HG03108 (cell line): ENCODE data around the gene ATP2B2.

Experiments used
- ATAC-seq: cut with Tn5 transposase; IDR thresholded peaks from one replicate; pipeline ENCODE4 v1.9.1; 2021; ENCODE audit warnings: moderate library complexity; ENCODE audit not compliant: unreplicated experiment

ATP2B2 gene

DNA sequence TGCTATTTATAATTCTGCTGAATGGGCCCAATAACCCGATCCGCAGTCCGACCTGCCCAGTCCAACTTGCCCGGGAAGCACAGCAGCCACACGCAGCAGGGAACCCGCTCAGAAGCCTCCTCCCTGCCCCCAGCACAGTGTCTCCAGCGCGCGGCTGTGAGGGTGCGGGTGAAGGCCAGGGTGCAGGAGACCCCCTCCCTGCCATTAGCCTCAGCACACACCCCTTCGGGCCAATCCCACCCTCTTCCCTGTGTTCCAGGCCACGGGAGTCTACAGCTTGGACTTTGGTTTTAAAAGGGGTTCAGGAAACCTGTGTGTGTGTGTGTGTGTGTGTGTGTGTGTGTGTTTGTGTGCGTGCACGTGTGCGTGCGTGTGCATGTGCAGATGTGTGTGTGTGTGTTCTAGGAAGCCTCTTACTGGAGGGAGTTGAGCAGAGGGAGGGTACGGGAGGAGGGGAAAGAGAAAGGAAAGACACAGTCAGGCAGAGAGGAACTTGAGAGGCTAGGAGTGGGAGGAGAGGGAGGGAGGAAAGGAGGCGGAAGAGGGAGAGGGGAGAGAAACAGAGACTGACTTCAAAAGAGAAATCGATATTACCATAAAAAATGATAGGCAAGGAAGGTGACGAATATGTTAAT is 34.2 kb downstream of the ATP2B2 start:
- ATAC-seq: no peak

DNA sequence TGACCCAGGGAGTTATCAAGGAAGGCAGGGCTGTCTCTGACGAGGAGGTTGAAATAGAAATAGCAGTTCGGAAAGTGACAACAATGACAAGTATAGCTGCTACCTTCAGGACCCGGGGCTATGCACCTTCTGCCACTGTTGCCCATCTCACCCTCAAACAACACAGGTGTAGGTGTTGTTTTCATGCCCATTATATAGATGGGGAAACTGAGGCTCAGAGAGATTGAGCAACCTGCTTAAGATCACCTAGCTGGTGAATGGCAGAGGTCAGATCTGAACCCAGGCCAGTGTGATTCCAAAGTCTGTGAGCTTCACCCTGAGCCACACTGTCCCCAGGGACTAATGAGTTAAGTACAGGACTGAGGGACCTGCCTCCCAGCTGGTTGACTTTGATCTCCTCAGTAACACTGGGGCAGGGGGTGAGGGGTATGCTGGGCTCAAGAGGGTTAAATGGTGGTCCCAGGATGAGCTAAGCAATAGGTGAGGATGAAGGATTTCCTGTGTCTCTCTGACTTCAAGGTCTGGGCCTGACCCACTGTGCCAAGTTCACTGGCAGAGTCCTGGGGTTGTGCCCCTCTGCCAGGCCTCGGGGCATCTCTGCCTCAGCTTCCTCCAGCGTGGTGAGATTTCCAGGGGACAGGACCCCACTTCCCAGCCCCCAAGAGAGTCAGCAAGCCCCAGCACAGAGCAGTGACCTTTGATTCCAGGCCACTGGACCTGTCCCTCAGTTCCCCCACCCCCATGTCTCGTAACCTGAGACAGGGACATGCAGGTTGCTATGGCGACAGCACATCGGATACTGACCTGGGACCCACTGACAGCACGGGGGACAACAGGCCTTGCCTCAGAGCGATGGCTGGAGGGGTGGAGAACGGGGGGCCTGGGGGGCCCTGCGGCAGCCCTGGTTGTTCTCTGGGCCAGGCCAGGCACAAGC is 35.0 kb downstream of the ATP2B2 start:
- ATAC-seq: no peak

DNA sequence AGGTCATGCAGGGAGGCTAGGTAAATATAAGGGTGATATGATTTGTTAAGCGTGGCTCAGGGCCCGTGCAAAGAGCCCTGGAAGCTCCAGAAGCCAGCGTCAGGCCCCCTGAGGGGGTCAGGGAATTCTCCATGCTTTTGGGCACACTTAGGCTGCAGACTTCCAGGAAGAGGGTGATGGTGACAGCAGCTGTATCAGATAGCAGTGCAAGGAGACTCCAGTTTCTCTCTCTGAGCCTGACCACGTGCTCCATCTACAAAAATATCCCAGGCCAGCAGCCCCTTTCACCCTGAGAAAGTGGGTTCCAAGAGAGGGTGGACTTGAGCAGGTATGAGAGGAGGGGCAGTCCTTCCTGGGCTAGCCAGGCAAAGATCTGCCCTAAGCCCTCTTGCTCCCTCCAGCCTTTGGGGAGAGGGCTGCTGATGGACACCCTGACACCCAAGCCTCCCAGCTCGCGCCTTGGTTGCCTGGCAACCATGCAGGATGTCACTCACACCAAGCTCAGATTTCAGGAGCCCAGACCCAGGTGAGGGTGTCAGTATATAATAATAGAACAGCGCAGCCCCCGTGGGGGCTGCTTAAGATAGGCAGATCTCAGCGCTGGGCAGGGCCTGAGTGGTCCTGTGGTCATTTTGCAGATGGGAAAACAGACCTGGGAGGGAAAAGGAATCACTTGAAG is 35.8 kb downstream of the ATP2B2 start:
- no peak for ATAC-seq

DNA sequence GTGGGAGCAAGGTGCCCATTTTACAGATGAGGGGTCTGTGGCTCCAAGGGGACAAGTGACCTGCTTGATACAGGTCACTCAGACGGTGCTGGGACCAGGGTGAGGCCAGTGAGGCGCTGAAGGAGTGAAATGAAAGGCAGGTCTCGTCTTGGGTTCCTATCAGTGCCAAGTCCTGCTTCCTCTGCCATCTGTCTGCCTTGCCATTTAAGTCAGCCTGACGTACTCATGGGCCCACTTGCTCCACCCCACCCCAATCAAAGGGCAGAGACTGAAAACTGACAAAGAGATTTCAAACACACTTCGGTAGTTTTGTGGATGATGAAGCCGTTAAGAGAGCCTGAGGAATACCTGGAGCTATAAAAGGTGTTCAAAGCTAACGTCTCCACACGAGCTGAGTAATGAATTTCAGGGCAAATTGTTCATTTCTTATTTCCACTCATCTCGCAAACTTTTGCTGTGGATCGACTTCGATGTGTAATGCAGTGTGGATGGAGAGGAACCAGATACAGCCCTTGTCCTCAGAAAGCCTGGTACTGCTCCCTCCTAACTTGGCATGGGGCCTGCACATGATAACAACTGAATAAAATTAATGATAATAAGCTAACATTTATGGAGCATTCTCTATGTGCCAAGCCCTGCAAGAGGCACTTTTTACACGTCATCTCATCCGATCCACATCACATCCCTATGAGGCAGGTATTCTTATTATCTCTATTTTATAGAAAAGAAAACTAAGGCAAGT is 36.6 kb downstream of the ATP2B2 start:
- no peak for ATAC-seq

DNA sequence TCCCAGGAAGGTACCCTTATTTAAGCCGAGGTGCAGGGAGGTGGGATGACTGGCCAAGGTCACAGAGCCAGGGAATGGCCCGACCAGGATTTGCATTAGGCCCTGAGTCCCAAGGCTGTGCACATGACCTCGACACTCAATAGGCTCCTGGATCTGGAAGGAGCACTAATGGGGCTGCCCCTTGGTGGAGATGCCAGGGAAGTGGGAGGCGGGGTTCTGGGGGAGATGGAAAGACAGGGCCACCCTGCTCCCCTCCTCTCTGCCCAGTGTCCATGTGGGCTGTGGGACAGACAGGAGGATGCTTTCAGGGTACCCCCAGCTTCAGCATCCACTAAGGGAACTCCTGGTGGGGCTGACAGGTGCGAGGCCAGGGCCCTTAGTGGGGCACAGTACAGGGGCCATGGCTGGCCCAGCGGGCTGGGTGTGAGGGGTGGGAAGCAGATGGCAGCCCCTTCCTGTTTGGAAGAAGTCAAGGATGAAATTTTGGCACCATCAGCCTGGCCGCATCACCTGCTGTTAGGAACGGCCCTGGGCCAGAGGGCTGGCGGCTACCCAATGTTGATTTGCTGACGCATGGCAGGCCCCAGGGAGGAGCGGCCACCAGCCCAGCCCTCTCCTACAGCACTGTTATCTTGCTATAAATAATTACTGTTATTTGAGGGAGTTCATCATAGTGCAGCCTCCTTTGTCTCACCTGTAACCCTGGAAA is 37.3 kb downstream of the ATP2B2 start:
- no peak for ATAC-seq

DNA sequence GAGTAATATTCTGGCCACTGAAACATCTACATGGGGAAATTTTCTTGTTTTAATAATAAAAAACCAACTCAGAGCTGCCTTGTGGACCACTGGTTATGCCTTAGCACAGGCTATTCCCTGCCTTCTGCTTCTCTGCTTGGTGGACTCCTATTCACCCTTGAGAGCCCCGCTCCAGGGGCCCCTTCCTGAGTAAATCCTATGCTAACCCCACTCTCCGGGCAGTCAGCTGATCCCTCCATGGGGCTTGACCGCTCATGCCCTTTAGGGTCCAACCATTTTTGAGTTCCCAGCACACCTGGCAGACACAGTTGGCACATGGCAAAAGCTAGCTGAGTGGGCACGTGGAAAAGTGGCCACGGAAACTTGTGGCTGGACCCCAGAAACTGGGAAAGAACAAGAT is 38.2 kb downstream of the ATP2B2 start:
- ATAC-seq: no peak

DNA sequence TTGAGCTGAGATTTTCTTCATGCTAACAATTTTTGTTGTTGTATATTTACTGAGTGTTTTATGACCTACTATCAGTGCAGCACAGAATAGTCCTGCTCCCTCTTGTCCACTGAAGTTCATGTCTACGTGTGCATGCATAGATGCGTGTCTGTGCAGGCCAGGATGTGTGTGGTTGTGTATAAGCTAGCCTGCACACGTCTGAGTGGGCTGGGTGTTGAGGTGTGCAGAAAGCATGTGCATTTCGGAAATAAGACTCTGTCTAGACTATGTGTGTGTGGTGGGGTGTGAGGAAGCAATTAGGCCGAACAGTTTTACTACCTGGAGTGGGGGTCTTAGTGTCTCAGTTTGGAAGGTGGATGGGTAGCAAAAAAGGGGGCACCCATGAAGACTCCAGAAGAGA is 39.2 kb downstream of the ATP2B2 start:
- no peak for ATAC-seq

DNA sequence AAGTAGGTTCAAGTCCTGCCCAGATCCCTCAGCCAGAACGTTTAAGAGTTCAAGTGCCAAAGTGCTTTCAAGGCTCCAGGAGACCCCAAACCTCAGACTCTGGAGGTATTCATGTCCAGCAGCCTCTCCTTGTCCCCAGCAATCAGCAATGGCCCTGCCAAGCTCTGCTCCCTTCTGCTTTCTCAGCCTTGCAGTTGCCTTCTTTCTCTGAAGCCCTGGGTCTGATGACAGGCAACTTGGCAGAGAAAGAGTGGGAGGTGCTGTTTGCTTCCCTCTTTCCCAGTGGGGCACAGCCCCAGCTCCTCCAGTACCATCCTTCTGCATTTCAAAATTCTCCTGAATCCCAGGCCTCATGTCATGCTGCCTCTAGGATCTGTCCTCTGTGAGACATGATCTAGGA is 40.2 kb downstream of the ATP2B2 start:
- ATAC-seq: no peak

DNA sequence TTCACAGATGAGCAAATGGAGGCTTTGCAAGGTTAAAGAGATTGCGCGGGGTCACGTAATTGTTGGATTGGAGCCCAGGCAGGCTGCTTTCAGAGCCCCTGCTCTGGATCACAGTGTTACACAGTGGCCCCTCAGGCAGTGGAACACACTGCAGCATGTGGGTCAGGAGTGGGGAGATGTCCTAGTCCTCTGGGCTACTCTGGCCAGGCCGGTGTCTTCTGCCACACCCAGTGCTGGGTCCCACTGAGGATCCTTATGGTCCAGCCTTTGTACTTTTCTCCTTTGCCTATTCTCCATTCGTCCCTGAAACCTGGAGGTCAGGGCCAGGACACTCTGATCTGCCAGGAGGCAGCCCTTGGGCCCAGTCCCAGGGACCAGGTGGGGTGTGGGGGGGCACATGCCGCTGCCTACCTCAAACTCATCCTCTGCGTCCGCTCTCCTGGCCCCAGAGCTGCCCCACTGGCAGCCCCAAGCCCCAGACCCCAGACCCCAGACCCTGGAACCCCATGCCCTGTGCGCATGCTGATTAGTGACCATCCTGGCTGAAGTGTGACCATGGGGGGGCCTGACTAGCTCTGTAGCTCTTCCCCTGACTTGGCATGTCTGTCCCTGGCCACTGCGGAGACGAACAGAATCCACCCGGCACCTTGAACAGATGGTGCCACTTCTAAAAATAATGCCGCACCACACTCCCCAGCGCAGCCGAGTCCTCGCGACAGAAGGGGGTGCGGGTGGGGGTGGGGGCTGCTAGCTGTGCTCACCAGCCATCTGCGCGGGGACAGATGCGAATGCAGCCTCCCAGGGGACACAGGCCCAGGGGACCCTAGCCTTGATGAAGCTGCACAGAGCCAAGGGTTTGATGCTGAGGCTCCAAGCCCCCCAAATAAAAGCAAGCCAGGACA is 41.6 kb downstream of the ATP2B2 start:
- no peak for ATAC-seq

DNA sequence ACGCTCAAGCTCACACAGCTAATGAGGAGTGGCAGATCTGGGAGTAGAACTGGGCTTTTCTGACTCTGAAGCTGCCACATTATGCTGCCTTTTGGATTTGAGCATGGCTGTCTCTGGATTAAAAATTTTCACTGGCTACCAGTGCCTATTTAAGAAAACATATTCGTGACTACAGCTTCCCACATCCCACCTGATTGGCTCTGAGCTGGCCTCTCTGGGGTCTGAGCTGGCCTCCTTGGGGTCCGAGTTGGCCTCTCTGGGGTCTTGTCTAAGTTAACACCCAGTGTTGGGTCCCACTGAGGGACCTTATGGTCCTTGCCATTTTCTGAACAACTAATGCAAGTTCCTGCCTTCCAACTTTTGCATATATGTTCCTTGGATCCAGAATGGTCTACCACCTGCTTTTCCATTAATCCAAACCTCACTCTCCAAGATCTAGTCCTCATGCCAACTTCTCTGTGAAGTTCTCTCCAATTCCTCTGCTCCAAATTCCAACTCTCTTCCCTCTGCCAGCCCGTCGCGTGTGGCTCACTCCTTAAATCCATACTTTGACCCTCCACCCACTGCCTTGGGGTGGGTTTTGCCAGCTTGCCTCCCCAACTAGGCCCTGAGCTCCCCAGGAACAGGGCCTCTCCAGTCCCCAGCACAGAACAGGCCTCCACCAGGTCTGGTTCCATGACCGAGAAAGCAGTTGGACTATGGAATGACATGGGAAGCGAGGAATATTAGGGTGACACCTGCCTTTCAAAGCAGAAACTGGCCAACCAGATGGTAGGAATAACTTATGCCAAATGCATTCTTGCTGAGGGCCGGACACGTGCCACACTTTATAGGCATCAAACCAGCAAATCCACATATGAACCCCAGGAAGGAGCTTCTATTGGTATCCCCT is 42.5 kb downstream of the ATP2B2 start:
- ATAC-seq: no peak

DNA sequence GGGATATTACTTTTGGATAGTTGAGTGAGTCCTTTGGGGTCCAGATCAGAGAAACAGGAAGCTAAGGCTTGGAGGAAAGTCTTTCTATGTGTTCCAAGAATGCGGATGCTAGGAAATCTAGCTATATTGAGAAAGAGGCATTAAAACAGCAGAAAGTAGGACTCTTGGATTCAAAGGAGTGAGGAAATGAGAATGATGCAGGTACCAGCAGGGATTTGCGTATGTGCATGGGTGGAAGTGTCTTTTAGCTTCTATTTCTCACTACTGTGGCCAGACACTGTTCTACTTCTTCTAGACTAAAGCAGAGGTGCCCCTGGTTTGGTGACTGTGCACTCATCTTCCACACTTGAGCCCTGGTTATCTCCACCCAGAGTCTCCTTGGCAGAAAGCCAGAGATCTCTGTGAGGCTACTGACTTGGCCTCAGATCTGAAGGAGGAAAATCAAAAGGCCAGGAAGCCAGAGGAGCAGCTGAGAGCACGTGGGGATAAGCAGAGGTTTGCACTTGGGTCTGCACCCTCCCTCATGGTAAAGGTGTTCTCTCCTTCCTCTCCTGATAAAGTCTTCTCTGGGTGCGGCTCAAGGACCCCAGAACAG is 44.3 kb downstream of the ATP2B2 start:
- no peak for ATAC-seq

DNA sequence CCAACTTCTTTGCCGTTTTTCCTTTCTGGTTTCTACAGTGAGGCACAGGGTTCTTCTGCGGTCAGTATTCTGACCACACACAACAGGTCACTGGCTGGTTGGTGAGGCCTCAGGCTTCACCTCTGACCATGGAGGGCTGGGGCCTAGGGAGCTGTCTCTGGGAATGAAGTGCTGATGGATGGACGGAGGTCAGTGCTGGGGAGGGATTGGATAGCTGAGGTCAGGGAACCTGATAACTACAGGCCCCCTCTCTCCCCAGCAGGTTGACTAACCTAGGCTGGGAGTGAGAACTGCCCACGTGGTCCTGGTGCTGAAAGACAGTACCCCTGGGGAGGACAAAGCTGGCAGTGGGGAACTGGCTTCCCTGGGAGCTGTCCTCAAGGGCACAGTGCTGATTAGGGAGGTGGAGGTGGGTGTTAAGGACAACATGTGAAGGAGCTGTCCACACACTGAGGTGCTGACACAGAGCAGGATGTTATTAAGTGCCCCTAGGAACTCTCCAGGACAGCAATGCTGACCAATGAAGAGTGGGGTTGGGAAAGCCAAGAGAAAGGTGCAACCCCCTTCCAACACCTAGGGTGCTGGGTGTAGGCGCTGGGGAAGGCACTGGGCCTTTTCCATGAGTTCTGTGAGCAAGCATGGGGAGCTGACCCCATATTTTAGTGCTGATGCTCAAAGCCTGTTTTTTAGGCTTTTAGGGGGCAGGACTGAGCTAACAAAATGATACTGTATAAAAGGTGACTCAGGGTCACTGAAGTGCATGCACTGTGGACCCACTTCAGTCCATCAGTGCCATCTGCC is 45.2 kb downstream of the ATP2B2 start:
- ATAC-seq: peak; percentile 48

DNA sequence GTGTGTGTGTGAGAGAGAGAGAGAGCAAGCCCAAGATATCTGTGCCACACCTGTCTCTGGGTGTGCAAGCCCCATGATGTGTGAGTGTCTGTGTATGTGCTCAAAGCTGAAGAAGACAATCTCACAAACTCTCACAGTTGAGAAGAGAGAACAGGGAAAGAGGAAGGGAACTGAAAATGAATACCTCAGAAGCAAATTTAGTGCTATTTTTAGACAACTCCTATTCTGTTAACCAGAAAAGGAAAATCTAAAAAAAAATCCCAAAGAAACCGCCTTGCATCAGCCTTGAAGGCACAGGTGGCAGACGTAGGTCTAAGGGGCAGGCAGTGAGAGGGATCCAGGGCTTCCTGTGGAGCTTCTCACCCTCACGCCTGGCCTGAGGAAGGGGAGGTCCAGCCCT is 47.8 kb downstream of the ATP2B2 start:
- no peak for ATAC-seq

DNA sequence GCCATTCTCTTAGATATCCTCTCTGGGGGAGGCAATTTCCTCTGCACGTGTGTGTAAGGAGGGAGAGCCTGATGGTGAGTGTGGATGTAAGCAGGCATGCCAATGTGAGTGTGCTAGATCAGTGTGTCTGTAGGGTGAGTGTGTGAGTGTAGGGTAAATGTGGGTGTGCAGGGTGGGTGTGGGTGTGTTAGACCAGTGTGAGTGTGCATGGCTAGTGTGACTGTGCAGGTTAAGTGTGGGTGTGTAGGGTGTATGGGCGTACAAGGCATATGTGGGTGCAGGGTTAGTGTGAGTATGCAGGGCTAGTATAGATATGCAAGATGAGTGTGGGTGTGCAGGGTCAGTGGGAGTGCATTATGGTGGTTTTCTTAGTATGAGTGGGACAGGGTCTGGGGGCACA is 48.4 kb downstream of the ATP2B2 start:
- no peak for ATAC-seq

DNA sequence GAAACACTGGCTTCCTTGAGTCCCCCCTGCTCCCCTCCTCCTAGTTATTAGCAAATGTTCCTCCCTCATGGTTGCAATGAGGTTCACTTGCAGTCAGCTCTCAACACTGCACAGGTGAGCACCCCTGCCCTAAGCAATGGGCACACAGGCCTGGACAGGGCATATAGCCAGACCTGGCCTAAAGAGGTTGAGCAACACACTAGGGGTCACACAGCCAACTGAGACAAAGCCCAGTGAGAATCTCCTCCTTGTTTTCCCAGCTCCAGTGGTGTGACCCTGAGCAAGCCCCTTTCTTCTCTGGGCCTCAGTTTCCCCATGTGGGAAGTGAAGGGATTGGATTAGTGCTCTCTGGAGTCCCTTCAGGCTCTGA is 49.9 kb downstream of the ATP2B2 start:
- no peak for ATAC-seq

DNA sequence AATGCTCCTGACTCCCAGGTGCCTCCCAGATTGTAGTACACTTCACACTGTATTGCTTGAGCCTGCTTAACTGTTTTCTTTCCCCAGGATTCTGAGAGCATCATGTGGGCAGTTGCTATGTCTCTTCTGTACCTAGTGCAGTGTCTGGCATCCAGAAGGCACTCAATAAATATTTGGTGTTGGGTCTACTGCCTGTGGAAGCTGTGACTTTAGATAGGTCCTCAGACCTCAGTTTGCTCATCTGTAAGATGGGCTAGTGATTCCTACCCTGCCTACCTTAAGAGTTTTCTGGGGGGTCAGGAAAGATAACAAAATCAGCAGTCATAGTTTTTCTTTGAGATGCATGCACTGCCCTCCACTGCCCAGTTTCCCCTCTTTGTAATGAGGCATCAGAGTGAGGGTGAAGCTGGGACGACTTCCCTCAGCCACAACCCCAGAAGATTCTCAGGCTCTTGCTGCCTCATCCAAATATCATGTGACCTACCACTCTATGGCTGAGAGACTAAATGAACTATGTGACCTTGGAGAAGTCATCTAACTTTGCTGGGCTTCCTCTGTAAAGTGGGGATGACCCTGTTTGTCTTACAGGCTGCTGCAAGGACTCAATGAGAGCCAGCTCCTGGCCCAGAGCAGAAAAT is 50.4 kb downstream of the ATP2B2 start:
- no peak for ATAC-seq
